ENCODE data around the gene GPR75.

GPR75 gene

DNA sequence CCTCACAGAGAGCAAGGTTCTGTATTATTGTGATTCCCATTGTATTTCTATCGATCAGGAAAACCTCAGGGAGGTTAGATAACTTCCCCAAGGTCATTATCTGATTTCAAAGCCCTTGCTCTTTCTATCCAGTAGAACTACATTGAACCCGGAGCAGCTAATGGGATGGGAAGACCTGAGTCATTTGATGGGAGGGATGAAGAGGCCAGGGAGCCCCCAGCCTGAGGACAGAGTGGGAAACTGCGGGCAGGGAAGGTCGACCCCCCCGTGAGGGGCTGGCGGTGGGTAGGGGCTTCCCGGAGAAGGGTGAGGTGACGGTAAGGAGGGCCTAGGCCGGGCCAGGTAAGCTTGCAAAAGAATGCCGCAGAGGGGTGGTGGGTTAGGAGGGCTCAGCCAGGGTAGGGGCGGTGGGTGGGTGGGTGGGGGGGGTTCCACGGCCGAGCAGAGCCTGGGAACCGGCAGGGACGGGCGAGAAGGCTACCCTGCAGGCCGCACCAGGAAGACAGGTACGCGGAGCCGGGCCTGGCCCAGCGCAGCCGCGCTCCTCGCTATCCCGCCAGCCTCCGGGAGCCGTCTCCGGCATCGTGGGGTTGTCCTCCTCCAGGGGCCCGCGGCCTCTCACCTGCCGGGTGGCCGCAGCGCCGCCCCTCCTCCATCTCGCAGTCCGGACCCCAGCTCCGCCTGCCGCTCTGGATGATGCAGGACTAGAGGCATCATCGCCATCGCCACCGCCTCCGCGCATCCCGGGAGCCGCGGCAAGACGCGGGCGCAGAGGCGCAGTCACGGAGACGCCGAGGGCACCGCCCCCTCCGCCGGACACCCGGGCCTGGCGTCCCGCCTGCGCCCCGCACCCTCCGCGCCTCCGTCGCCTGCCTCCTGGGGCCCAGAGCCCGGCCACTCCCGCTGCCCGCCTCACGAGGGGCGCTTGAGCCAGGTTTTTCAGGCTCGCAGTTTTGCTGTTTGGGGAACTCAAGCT is at the start of gene GPR75:
TSS of gene GPR75 (minus strand) at position 762 of the 976 bp plus-strand sequence. CDS start 5,211 bp downstream, outside the sequence.
- no peak for FAIRE-seq

DNA sequence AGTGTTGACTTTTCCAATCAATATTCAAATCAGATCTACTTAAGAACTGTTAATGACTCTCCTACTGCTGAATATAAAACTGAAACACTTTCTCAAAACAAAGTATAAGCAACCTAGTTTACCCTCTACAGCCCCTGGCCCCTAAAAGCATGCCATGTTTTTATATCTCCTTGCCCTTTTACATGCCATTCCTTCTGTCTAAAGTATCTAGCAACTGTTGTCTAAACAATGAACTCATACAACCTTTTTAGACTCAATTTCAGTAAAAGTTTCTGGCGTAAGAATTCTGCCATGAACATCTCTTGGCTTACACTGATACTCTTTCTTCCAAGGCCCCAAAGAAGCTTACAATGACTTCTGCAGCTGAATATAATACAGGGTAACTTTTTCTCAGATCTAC is 47.8 kb upstream of the GPR75 start:
- FAIRE-seq: no peak

DNA sequence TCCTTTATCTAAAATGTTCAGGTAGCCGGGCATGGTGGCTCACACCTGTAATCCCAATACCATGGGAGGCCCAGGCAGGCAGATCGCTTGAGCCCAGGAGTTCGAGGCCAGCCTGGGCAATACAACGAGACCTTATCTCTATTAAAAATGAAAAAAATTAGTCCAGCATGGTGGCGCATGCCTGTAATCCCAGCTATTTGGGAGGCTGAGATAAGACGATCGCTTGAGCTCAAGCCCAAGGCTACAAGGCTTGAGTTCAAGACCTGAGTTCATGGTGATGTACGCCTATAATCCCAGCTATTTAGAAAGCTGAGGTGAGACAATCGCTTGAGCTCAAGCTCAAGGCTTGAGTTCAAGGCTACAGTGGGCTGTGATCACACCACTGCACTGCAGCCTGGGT is 45.6 kb upstream of the GPR75 start:
- FAIRE-seq: no peak

DNA sequence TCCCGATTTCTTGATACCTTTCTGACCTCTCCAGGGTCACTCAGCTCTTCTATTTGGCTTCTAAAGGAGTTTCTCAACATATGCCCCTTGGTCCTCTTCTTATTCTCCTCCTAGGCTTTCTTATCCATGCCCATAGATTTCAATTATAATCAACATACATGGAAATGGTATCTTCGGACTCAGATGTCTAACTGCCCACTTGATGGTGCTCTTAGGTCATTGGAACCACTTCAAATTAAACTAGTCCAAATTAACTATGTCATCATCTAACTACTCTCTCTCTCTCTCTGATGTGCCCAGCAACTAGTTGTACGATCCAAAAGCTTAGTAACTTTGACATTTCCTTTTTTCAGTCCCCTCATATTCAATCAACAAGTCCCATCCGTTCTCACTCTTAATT is 43.2 kb upstream of the GPR75 start:
- FAIRE-seq: no peak

DNA sequence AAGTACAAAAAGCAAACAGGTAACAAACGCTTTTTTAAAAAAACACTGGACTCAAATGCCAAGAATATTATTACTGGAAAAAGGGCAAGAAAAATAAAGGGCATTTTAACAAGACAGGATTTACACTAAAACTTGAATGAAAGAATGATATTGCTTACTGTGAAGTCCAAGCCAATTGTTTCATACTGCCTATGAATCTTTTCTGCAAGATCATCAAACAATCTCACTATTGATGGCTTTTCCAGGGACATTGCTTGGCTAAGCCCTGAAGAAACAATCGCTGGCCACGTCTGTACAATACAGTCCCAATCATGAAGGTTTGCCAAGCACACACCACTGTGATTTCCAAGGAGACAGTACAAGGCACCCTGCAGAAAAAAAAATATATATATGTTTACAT is 41.4 kb upstream of the GPR75 start:
- no peak for FAIRE-seq

DNA sequence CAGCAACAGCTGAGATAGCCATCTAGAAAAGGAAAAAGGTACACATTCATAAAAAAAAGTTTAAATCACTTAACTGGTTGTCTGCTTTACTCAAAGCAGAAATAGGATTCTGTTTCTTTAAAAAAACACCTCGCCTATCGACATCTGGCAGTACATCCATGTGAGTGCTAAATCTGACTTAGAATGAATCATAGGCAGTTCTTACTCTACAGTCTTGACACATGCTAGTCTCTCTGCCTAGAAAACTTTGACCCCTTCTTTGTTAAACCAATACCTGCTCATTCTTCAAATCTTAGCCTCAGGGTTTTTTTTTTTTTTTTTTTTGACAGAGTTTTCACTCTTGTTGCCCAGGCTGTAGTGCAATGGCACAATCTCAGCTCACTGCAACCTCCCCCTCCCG is 37.1 kb upstream of the GPR75 start:
- FAIRE-seq: no peak

DNA sequence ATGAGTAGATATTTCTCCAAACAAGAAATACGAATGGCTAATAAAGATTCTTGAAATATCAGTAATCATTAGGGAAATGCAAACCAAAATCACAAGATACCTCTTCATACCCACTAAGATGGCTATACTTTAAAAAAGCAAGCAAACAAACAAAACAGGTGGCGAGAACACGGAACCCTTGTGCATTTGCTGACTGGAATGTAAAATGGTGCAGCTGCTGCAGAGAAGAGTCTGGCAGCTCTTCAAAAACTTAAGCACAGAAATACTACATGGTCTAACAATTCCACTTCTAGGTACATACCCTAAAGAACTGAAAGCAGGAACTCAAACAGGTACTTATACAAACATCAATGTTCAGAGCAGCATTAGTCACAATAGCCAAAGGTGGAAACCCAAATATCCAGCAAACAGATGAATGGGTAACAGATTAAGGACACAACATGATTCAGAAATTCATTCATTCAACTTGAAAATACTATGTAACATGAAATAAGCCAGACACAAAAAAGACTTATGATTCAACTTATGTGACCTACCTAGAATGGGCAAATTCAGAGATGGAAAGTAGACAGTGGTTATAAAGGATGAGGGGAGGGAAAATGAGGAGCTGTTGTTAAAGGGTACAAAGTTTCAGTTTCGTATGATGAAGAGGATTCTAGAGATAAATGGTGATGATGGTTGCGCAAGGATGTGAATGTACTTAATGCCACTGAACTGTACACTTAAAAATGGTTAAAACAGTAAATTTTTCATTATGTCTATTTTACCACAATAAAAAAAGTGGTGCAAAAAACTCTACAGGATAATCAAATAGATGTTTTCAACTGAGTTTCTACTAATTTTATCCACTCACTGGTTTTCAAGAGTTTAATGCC is 26.9 kb upstream of the GPR75 start:
- FAIRE-seq: no peak

DNA sequence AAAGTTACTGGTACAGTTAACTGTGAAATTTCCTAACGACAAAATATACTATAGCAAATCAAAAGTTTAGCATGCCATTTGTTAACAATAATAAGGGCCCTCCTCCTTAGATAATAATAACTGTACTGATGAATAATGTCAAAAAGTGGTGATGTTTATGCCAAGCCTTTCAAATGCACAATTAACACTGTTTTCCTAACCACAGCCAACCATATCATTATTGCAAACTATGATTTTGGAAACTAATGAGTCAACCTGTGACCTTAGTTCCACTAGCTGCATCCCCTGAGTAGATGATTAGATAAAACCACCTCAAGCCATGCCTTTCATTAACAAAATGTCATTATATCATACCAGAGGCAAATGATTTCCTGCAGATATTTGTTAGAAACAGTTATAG is 25.1 kb upstream of the GPR75 start:
- FAIRE-seq: no peak

DNA sequence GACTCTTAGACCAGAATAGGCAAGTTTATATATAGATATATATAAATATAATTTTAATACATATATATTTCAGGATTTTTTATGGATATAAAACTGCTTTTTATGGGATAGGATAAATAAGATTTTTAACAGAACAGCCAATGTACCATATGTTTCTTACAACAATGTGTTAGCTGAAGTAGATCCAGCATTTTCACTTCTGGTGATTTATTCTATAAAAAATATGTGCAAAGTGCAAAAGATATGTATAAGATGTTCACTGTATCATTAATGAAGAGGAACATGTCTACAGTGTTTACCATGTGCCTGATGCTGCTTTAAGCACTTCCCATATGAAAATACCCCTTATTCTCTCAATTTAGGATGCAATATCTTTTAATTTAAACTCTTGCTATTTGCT is 22.2 kb upstream of the GPR75 start:
- FAIRE-seq: no peak

DNA sequence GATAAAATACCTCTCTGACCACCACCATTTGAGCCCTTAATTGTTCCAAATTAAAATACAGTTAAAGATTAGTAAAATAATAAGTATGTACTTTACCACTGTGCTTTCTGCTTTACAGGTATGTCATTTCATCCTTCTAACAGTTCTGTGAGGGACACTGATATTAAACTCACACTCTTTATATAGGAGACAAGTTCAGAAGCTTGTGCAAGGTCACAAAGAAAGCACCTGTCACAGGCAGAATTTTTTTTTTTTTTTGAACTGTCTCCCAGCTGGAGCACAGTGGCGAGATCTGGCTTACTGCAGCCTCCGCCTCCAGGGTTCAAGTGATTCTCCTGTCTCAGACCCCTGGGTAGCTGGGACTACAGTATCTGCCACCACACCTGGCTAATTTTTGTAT is 21.6 kb upstream of the GPR75 start:
- FAIRE-seq: no peak

DNA sequence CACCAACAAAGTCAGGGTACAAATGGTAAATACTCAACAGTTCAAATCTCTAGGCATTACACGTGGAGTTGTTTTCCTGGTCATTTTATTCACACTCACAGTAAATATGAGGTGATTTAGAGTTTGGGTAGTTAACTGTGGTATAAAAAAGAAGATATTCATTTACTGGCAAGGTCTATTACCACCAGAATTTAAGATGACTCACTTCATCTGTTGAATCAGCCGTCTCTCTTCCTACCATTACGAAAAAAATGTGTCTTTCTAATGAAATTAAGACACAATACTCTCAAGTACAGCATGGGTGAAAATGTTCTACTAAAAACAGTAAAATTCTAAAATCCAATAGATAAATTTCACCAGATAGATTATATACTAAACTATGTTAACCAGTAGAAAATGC is 21.0 kb upstream of the GPR75 start:
- no peak for FAIRE-seq

DNA sequence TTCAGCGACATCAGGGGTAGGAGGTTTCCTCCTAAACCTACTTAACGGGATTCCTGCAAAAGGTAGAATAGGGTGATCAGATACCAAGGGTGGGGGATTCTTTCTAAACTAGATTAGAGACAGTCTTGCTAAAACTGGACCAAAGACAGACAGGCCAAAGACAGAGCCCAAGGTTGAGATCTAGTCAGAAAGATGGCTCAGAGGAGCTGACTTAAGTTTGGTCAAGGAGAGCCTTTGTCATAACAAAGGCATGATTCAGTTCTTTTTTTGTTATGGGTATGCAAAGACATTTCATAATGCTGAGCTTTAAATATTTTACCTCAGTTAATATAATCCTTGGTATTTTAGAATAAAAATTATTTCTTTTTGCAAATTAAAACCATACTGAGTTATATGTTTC is 17.8 kb upstream of the GPR75 start:
- no peak for FAIRE-seq

DNA sequence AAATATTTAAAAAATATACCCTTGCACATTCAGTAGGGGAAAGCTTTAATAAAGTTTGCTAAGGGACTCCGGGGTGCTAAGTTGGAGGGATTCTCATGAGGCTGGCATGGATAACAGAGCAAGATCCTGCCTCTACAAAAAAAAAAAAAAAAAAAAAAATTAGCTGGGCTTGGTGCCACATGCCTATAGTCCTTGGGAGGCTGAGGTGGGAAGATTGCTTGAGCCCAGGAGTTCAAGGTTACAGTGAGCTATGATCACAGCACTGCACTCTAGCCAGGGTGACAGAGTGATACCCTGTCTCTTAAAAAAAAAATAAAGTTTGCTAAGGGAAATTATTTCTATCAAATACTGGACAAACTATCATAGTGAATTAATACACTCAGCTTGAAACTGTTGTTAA is 17.3 kb upstream of the GPR75 start:
- FAIRE-seq: no peak

DNA sequence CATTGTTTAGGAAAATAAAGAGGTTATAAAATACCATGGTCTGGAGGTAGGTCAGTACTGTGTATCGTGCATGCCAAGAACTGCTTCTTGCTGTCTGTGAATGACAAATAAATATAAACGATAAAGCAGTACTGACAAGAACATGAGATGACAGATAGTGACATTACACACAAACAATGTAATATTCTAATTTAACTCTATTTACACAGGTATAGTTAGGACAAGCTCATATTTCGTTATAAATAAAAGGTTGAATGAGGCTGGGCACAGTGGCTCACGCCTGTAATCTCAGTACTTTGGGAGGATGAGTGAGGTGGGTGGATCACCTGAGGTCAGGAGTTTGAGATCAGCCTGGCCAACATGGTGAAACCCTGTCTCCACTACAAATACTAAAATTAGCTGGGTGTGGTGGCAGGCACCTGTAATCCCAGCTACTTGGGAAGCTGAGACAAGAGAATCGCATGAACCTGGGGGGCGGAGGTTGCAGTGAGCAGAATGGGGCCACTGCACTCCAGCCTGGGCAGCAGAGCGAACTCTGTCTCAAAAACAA is 14.7 kb upstream of the GPR75 start:
- FAIRE-seq: no peak

DNA sequence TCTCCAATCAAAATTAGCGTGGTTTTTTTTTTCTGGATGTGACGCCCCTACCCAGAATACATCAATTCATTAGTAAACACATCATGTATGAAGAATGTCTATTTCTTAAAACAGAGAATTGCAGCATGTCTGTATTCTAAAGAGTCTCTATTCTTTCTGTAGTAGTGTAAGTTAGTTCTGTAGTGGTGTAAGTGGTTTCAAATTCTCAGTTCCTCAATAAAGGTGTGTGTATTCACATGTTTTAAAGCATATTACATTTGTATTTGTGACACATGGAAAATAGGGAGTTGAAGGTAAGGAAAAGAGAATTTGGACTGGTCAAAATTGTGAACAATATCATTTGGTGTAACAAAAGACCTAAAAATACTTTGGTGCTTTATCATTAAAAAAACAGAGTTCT is 8.0 kb upstream of the GPR75 start:
- FAIRE-seq: no peak

DNA sequence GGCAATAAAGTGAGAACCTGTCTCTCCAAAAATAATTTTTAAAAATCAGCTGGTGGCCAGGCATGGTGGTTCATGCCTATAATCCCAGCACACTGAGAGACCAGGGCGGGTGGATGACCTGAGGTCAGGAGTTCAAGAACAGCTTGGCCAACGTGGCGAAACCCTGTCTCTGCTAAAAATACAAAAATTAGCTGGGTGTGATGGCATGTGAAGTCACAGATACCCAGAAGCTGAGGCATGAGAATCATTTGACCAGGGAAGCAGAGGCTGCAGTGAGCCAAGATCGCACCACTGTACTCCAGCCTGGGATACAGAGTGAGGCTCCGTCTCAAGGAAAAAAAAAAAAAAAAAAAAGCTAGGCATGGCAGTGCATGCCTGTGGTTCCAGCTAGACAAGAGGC is 7.4 kb upstream of the GPR75 start:
- no peak for FAIRE-seq

DNA sequence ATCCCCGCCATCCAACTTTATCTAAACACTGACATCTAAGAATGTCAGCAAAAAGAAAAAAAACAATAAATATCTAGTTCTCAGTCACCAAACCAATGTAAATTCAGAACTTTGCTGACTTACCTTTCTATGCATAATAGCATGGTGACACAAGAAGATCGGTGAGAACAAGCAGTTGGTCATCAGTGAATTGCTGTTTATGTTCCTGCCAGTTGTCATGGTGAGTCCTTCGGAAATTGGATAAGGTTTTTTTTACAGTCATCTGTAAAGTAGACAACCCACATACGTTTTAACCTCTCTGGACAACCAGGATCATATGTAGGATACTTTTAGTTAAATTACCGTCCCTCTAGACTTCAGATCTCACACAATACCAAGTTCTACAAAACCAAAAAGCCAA is 6.2 kb upstream of the GPR75 start:
- FAIRE-seq: no peak

DNA sequence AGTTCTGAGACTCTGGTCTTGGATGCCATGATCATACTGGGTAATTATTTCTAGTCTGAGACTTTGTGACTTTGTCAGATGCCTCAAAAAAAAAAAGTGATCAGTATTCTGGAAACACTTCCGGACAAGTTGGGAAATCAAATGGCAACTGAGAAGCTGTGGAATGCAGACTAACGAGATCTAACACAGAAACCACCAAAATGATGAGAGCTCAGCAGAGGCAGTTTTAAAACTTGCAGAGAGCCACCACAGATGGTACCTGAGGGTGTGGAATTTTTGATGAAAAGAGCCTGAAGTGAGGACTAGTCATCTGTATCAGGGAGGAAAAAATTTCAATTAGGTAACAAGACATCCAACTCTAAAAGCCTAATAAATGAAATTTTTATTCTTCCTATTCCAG is 5.5 kb upstream of the GPR75 start:
- FAIRE-seq: no peak

DNA sequence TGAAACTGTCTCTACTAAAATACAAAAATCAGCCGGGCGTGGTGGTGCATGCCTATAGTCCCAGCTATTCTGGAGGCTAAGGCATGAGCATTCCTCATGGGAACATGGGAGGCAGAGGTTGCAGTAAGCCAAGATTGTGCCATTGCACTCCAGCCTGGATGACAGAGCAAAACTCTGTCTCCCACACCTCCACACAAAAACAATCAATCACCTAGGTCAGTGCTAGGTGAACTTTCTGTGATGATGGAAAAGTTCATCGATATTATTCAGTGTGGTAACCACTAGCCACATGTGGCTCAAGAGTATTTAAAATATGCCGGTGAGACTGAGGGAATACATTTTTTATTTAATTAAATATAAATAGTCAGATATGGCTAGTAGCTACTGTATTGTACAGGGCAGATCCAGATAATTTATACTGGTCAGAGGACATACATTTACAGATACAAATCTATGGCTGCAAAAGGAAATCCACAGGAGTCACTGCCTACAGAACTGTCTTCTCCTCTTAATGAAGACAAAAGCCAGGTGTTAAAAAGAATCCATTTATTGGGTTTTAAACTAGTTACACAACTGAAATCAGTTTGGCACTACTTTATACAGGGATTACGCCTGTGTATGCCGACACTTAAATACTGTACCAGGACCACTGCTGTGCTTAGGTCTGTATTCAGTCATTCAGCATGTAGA is 3.9 kb upstream of the GPR75 start:
- FAIRE-seq: no peak

DNA sequence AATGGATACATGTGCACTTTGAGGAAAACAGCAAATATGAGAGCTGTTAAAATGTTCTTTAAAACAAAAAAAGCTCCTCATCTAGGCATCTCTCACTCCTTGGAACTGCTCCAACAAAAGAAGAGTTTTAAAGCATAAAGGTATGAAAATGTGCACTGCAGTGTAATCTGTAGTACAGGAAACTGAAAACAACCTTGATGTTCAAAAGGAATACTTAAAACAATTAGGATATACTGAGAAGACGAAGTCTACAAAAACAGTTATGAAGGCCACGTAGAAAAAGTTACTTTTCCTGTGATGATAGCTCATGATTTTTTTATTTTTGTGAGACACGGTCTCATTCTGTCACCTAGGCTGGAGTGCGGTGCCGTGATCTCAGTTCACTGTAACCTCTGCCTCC is 2.1 kb upstream of the GPR75 start:
- FAIRE-seq: no peak

DNA sequence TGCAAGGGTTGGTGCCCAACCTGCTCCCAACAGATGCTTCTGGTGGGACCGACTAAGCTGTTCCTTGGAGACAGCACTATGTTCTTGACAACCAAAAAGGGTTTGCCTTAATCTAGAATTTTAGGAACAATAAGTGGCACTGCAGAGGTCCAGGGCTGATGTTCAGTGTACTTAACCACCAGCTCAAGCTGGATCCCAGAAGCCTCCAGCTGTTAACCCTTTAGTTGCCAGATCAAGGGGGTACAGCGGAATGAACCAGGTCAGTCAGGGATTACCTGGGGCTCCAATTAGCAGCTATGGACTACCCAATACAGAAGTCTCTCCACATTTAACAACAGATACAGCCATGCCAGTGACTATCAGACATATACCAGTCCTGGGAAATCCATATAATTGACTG is 3.5 kb downstream of the GPR75 start:
- no peak for FAIRE-seq

DNA sequence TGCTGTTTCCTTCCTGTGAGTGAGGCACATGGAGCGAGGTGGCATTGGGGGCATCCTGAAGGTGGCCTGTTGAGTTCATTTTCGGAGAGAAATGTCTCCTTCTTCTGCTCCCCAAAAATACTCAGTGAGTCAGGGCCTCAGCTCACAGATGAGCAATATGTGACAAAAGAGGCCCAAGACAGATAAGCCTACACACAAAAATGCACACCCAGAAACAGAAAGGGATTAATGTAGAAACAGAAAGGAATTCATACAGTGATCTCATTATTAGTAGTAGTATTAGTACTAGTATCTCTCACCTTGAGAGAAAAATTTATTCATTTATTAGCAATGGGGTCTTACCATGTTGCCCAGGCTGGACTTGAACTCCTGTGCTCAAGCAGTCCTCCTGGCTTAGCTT is 5.1 kb downstream of the GPR75 start:
- no peak for FAIRE-seq

DNA sequence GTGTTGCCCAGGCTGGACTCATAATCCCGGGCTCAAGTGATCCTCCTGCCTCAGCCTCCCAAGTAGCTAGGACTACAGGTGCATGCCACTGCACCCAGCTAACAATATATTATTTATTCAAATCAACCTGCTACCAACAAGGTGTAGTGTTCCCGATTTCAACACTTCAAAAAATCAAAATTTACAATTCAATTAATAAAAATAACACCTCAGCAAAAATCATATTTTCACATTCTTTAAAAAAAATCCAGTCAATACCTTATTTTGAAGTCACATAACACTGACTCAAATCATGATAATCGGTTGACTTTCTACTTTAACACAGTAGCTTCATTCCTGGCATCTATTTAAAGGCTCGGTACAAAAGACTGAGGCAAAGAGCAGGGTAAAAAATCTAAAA is 7.2 kb downstream of the GPR75 start:
- no peak for FAIRE-seq

All from TTC549 (cell line).